ENCODE measurements around the gene RMC1.
"Not testable (repeated sequence)": the region's sequence is repeated elsewhere in the genome, so short reads cannot be mapped to it uniquely, and the experiment has no call there.

The RMC1 gene

GRCh38 chr18:23550898-23551297 lies 47.6 kb downstream of the RMC1 start:
- in situ Hi-C loops (cut with HindIII; ENCODE audit: low pct_ligation_motif_present, low sequenced_read_pairs), result no loop called here
- H3K27ac ChIP-seq, result no peak overlapping the region

GRCh38 chr18:23551978-23552377 lies 48.7 kb downstream of the RMC1 start:
- Histone ChIP-seq H3K36me3 (replicated peaks) (peaks cover 56% of the 10 kb centered on the region), H3K27me3 (replicated peaks) (no peaks in the 10 kb centered on the region), H3K27ac (no peak overlapping the region), H3K4me3 (ENCODE audit: low read depth, low read length) (no peak overlapping the region)
- no peak for DNase-seq
- TF ChIP-seq CTCF (IDR thresholded peaks at IDR 0.05; ENCODE audit: low read depth, low read length, missing control alignments), result no peak
- in situ Hi-C loops (cut with HindIII; ENCODE audit: low pct_ligation_motif_present, low sequenced_read_pairs), result no loop called here

More at GRCh38 chr18:23550898-23551297, 47.6 kb downstream of the RMC1 start:
- Histone ChIP-seq H3K4me3 (ENCODE audit: low read depth, low read length) (no peak overlapping the region), H3K36me3 (replicated peaks) (peaks cover 52% of the 10 kb centered on the region), H3K27me3 (replicated peaks) (no peaks in the 10 kb centered on the region)
- DNase-seq, result no peak
- TF ChIP-seq CTCF (IDR thresholded peaks at IDR 0.05; ENCODE audit: low read depth, low read length, missing control alignments), result no peak

- in situ Hi-C loops (cut with HindIII; ENCODE audit: low pct_ligation_motif_present, low sequenced_read_pairs), result no loop called here
- H3K4me3 ChIP-seq (ENCODE audit: low read depth, low read length), result no peak overlapping the region
- peaks cover 60% of the 10 kb centered on the region for H3K36me3 ChIP-seq (replicated peaks)
- no peaks in the 10 kb centered on the region for H3K27me3 ChIP-seq (replicated peaks)
- H3K27ac ChIP-seq, result no peak overlapping the region
- TF ChIP-seq CTCF (IDR thresholded peaks at IDR 0.05; ENCODE audit: low read depth, low read length, missing control alignments), result no peak
- no peak for DNase-seq
These were observed 49.2 kb downstream of the RMC1 start for GRCh38 chr18:23552505-23552904.

- in situ Hi-C loops (cut with HindIII; ENCODE audit: low pct_ligation_motif_present, low sequenced_read_pairs), result no loop called here
- H3K36me3 ChIP-seq (replicated peaks), result peaks cover 63% of the 10 kb centered on the region
- no peak for TF ChIP-seq CTCF (IDR thresholded peaks at IDR 0.05; ENCODE audit: low read depth, low read length, missing control alignments)
These were observed 50.6 kb downstream of the RMC1 start for GRCh38 chr18:23553887-23554286.

GRCh38 chr18:23556145-23556780 lies 53.0 kb downstream of the RMC1 start:
- H3K36me3 ChIP-seq (replicated peaks), result peaks cover 68% of the 10 kb centered on the region
- in situ Hi-C loops (cut with HindIII; ENCODE audit: low pct_ligation_motif_present, low sequenced_read_pairs), result no loop called here

More at GRCh38 chr18:23553887-23554286, 50.6 kb downstream of the RMC1 start:
- no peak overlapping the region for H3K4me3 ChIP-seq (ENCODE audit: low read depth, low read length)
- H3K27ac ChIP-seq, result no peak overlapping the region
- no peaks in the 10 kb centered on the region for H3K27me3 ChIP-seq (replicated peaks)
- no peak for DNase-seq

GRCh38 chr18:23557511-23557910 lies 54.2 kb downstream of the RMC1 start:
- in situ Hi-C loops (cut with HindIII; ENCODE audit: low pct_ligation_motif_present, low sequenced_read_pairs); H3K4me3 ChIP-seq (ENCODE audit: low read depth, low read length); H3K27ac ChIP-seq; H3K27me3 ChIP-seq (replicated peaks); DNase-seq: not testable (repeated sequence)
- H3K36me3 ChIP-seq (replicated peaks), result peaks cover 63% of the 10 kb centered on the region

More at GRCh38 chr18:23556145-23556780, 53.0 kb downstream of the RMC1 start:
- Histone ChIP-seq H3K4me3 (ENCODE audit: low read depth, low read length) (no peak overlapping the region), H3K27me3 (replicated peaks) (no peaks in the 10 kb centered on the region), H3K27ac (no peak overlapping the region)
- DNase-seq, result no peak
- no peak for TF ChIP-seq CTCF (IDR thresholded peaks at IDR 0.05; ENCODE audit: low read depth, low read length, missing control alignments)
